ENCODE measurements around the gene MCHR1. TPM values are rescaled to one million over a fixed set of nuclear protein-coding genes. Genes with fewer than 3 reads are reported as not detected.

The MCHR1 gene
- total RNA-seq, 1 donor from 2014 or later: not detected

GRCh38 chr22:40729284-40729683 lies 50.0 kb downstream of the MCHR1 start:
- no peaks in the 10 kb centered on the region for H3K27me3 ChIP-seq
- no peaks in the 10 kb centered on the region for H3K36me3 ChIP-seq
- no peak for DNase-seq (ENCODE audit: extremely low spot score in 2 of 2)
- H3K9me3 ChIP-seq: no peaks in the 10 kb centered on the region
- H3K4me3 ChIP-seq: no peak overlapping the region
- peaks cover 4% of the 10 kb centered on the region for H3K4me1 ChIP-seq
- TF ChIP-seq, protein P1, sequence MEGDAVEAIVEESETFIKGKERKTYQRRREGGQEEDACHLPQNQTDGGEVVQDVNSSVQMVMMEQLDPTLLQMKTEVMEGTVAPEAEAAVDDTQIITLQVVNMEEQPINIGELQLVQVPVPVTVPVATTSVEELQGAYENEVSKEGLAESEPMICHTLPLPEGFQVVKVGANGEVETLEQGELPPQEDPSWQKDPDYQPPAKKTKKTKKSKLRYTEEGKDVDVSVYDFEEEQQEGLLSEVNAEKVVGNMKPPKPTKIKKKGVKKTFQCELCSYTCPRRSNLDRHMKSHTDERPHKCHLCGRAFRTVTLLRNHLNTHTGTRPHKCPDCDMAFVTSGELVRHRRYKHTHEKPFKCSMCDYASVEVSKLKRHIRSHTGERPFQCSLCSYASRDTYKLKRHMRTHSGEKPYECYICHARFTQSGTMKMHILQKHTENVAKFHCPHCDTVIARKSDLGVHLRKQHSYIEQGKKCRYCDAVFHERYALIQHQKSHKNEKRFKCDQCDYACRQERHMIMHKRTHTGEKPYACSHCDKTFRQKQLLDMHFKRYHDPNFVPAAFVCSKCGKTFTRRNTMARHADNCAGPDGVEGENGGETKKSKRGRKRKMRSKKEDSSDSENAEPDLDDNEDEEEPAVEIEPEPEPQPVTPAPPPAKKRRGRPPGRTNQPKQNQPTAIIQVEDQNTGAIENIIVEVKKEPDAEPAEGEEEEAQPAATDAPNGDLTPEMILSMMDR (IDR thresholded peaks at IDR 0.05): no peak
- no peak for TF ChIP-seq POLR2A (IDR thresholded peaks at IDR 0.05)
- no peak for TF ChIP-seq POLR2AphosphoS5 (IDR thresholded peaks at IDR 0.05; ENCODE audit: insufficient read depth in 1 of 2, low read depth in 1 of 2)
- intact Hi-C loops (cut with DNase I): no loop called here
- no peak overlapping the region for H3K27ac ChIP-seq

Other genes starting within 250 kb of the MCHR1 start
- gene MRTFA, start 42.8 kb upstream of the MCHR1 start, total RNA-seq: 99.4 TPM
- gene SLC25A17, start 139.9 kb downstream of the MCHR1 start, total RNA-seq: 18.4 TPM
- 143 TPM for gene ST13, start 177.2 kb downstream of the MCHR1 start, total RNA-seq
- gene XPNPEP3, start 177.7 kb downstream of the MCHR1 start, total RNA-seq: 12.8 TPM
- gene DNAJB7, start 182.6 kb downstream of the MCHR1 start, total RNA-seq: not detected